ENCODE results near the gene OGFR.
A peak's percentile ranks its signal among the peaks of the same experiment; 100 is the strongest.

OGFR gene

DNA sequence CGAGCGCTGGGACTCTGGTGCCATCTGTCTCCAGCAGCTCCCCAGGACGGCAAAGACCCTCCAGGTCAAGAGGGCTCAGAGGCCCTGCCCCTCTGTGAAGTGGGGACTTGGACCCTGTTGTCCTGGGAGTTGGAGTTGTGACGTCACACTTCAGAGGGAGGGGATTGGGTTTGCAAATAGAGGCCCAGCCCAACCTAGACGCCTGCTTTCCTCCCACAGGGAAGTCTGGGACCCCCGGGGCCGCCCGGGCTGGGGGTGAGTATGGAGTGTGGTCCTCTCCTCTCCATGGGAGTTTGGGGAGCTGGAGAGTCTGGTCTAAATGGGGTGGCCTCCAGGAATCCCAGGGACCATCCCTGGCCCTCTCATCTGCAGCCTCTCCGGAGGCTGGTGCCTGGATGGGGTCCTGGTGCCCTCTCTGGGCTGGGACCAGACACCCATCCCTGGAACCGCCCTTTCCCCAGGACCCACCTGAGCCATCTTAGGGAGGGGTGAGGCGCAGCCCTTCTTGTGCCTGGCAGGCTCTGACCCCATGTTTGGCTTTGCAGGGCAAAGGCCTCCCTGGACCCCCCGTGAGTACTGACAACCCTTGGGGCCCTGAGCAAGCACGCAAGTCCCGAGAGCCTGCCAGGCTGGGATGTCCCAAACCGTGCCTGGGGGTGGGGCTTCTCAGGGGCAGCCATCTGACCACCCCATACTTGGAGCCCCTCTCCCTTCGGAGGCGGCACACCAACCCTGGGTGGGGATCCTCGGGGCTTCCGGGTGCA is 16.5 kb downstream of the OGFR start:
- Histone ChIP-seq H3K4me3 (IDR thresholded peaks at IDR 0.05; ENCODE audit: insufficient read depth, low read depth, low read length) (no peak overlapping the region), H3K79me2 (ENCODE audit: insufficient read depth, low read depth) (no peaks in the 10 kb centered on the region), H3K36me3 (ENCODE audit: insufficient read depth) (no peaks in the 10 kb centered on the region), H4K20me1 (ENCODE audit: insufficient read depth) (no peaks in the 10 kb centered on the region), H2AFZ (ENCODE audit: low read depth) (no peak overlapping the region), H3K9ac (no peak overlapping the region), H3K27me3 (ENCODE audit: insufficient read depth, low read depth) (peaks cover 50% of the 10 kb centered on the region), H3K4me1 (ENCODE audit: low read depth, poor library complexity, severe bottlenecking) (peaks cover 28% of the 10 kb centered on the region), H3K4me2 (no peak overlapping the region), H3K27ac (no peak overlapping the region)
- TF ChIP-seq, protein P1, sequence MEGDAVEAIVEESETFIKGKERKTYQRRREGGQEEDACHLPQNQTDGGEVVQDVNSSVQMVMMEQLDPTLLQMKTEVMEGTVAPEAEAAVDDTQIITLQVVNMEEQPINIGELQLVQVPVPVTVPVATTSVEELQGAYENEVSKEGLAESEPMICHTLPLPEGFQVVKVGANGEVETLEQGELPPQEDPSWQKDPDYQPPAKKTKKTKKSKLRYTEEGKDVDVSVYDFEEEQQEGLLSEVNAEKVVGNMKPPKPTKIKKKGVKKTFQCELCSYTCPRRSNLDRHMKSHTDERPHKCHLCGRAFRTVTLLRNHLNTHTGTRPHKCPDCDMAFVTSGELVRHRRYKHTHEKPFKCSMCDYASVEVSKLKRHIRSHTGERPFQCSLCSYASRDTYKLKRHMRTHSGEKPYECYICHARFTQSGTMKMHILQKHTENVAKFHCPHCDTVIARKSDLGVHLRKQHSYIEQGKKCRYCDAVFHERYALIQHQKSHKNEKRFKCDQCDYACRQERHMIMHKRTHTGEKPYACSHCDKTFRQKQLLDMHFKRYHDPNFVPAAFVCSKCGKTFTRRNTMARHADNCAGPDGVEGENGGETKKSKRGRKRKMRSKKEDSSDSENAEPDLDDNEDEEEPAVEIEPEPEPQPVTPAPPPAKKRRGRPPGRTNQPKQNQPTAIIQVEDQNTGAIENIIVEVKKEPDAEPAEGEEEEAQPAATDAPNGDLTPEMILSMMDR (conservative IDR thresholded peaks at IDR 0.05; ENCODE audit: low read depth, low read length): no peak

DNA sequence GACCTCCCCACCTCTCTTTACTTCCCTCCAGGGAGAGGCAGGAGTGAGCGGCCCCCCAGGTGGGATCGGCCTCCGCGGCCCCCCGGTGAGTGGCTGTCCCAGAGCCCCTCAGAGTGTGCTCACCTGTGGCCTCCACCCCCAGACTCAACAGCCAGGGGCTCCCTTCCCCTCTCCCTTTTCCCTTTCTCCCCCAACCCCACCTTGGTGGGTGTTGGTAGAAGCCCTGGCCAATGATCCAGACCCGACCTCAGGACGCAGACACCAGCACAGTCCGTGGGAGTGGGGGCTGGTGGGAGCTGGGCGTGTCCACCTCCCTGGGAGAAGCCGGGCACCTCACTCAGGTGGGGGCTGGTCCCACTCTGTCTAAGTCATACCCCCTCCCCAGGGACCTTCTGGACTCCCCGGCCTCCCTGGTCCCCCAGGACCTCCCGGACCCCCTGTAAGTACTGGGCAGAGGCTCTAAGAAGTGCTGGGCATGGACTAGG is 17.1 kb downstream of the OGFR start:
- H3K27me3 ChIP-seq (ENCODE audit: insufficient read depth, low read depth): peaks cover 44% of the 10 kb centered on the region
- TF ChIP-seq, protein P1 (conservative IDR thresholded peaks at IDR 0.05; ENCODE audit: low read depth, low read length): no peak
- no peaks in the 10 kb centered on the region for H3K79me2 ChIP-seq (ENCODE audit: insufficient read depth, low read depth)
- no peak overlapping the region for H3K4me3 ChIP-seq (IDR thresholded peaks at IDR 0.05; ENCODE audit: insufficient read depth, low read depth, low read length)
- no peak overlapping the region for H3K27ac ChIP-seq
- no peaks in the 10 kb centered on the region for H3K36me3 ChIP-seq (ENCODE audit: insufficient read depth)
- peaks cover 28% of the 10 kb centered on the region for H3K4me1 ChIP-seq (ENCODE audit: low read depth, poor library complexity, severe bottlenecking)
- H3K4me2 ChIP-seq: no peak overlapping the region
- no peaks in the 10 kb centered on the region for H4K20me1 ChIP-seq (ENCODE audit: insufficient read depth)
- no peak overlapping the region for H2AFZ ChIP-seq (ENCODE audit: low read depth)
- no peak overlapping the region for H3K9ac ChIP-seq

DNA sequence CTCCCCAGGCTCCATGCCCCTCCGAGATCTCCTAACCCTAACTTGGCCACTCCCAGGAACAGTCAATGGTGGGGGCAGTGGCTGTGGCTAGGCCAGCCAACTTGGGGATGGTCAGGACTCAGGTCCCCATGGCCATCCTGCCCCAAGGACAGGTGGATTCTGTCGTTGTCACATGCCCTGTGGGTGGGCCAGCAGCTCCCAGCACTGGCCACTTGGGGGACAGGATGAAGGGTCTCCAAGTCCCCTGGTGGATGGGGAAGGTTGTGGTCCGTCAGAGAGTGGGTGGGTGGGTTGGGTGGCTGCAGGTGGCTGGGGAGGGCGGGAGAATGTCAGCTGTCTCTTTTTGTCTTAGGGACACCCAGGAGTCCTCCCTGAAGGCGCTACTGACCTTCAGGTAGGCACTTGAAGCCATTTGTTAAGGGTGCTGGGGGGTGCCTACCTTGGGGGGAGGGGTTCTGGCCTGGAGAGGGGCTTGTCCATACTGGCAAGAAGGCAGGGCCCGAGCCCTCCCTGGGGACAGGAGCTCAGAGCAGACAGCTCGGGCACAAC is 17.7 kb downstream of the OGFR start:
- Histone ChIP-seq H3K79me2 (ENCODE audit: insufficient read depth, low read depth) (no peaks in the 10 kb centered on the region), H2AFZ (ENCODE audit: low read depth) (no peak overlapping the region), H3K4me1 (ENCODE audit: low read depth, poor library complexity, severe bottlenecking) (peaks cover 28% of the 10 kb centered on the region), H3K27me3 (ENCODE audit: insufficient read depth, low read depth) (peaks cover 41% of the 10 kb centered on the region), H3K4me3 (IDR thresholded peaks at IDR 0.05; ENCODE audit: insufficient read depth, low read depth, low read length) (no peak overlapping the region), H4K20me1 (ENCODE audit: insufficient read depth) (no peaks in the 10 kb centered on the region), H3K27ac (no peak overlapping the region), H3K4me2 (no peak overlapping the region), H3K9ac (no peak overlapping the region), H3K36me3 (ENCODE audit: insufficient read depth) (no peaks in the 10 kb centered on the region)
- TF ChIP-seq, protein P1 (conservative IDR thresholded peaks at IDR 0.05; ENCODE audit: low read depth, low read length): no peak

DNA sequence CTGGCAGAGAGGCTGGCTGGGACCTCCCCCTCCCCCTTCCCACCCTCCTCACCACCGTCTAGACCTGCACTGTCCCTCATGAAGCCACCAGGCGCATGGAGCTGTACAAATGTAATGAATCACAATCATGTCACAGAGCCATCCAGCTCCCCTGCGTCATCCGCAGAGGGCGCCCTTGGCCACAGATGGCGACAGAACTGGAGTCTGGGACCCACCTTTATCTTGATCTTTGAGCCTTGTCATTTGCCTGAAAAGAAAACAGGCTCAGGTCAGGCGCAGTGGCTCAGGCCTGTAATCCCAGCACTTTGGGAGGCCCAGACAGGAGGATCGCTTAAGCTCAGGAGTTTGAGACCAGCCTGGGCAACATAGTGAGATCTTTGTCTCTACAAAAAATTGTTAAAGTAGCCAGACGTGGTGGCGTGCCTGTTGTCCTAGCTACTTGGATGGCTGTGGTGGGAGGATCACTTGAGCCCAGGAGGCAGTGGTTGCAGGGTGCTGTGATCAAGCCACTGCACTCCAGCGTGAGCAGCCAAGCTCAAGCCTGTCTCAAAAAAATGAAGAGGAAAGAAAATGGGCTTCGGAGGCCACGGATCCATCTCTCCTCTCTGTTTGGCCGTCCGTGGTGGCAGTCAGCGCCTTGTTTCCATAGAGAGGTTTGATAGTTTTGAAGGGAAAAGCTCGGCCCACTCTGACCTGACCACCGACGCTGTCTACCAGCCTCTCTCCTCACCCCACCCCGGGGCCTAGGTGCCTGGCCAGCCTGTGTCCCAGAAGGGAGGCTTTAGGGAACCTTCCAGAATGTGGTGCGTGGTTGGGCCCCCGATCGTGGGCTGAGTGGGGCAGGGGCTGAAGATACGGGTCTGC is 18.4 kb downstream of the OGFR start:
- Histone ChIP-seq H3K4me3 (IDR thresholded peaks at IDR 0.05; ENCODE audit: insufficient read depth, low read depth, low read length) (no peak overlapping the region), H3K36me3 (ENCODE audit: insufficient read depth) (no peaks in the 10 kb centered on the region), H2AFZ (ENCODE audit: low read depth) (no peak overlapping the region), H3K27ac (no peak overlapping the region), H3K4me1 (ENCODE audit: low read depth, poor library complexity, severe bottlenecking) (peaks cover 28% of the 10 kb centered on the region), H3K27me3 (ENCODE audit: insufficient read depth, low read depth) (peaks cover 34% of the 10 kb centered on the region), H3K79me2 (ENCODE audit: insufficient read depth, low read depth) (no peaks in the 10 kb centered on the region), H3K4me2 (no peak overlapping the region; the same call in 1 of the 2 replicates), H4K20me1 (ENCODE audit: insufficient read depth) (no peaks in the 10 kb centered on the region), H3K9ac (no peak overlapping the region)
- TF ChIP-seq, protein P1 (conservative IDR thresholded peaks at IDR 0.05; ENCODE audit: low read depth, low read length): peak; percentile 82

Data from KMS-11 (cell line).